Epidermal melanocyte (primary cell): ENCODE results near the gene SAPCD2.

ENCODE experiments used
- DNase-seq: peaks from one replicate; pipeline ENCODE4 v3.0.0; 2011; ENCODE audit warnings: low spot score; ENCODE audit not compliant: insufficient read length

The SAPCD2 gene

DNA sequence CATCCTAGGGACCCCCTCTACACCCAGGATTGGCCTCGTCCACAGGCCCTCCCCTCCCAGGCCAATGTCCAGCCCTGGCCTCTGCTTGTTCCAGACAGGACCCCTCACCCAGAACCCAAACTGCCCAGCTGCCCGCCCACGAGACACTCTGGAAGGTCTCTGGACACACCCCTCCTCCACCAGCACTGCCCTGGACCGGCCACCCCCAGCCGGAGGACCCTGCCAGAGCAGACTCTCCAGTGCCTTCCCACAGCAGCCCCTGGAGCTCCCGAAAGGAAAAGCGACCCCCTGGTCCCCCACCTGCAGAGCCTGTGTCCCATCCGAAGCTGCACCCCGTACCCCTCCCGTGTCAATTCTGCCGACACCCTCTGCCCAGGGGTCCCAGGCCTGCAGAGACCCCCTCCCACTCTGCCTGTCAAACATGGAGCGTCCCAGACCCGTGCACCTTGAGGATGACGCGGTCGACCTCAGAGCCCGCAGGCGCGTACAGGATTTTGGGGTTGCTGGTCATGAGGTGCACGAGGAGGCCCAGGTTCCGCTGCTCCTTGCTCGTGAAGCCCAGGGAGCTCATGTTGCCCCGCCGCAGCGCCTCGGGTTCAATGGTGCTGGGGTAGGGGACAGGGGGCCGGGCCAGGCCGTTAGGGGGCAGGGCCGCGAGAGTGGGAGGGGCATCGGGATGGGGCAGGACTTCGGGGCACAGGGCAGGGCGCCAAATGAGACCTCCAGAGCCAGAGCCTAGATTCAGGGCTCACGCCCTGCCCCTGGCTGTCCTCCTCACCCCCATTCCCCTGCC is 50.3 kb downstream of the SAPCD2 start:
- DNase-seq, result no peak

DNA sequence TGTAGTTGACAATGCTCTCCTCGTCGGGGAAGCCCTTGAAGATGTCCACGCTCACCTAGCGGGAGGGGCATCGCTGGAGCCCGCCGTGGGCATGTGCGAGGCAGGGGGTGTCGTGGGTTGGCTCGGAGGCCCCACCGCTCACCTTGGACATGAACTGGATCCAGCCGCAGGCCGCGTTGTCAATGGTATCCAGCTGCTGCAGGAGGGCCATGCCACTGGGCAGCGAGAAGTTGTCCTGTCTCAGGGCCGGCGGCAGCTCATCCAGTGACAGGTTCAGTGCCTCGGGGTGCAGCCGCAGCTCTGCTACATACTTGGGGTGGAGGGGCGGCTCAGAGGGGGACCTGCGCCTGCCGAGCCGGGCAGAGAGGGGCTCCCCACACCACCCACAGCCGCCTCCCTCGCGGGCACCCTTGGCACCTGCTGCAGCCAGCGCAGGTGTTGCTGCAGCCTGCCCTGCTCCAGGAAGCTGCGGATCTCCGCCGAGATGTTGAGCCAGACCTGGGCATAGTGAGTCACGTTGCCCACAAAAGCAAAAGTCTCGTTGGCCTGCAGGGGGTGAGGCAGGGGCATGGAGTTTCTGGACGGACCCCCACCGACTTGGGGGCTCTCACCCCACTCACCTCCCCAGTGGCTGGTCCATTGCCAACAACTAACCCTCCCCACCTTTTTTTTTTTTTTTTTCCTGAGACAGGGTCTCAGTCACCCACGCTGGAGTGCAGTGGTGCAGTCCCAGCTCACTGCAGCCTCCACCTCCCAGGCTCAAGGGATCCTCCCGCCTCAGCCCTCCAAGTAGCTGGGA is 51.4 kb downstream of the SAPCD2 start:
- DNase-seq, result no peak

GRCh38 chr9:137017791-137018497 is 52.4 kb downstream of the SAPCD2 start:
- DNase-seq, result no peak

- no peak for DNase-seq
These were observed 53.3 kb downstream of the SAPCD2 start for GRCh38 chr9:137017071-137017470.

DNA sequence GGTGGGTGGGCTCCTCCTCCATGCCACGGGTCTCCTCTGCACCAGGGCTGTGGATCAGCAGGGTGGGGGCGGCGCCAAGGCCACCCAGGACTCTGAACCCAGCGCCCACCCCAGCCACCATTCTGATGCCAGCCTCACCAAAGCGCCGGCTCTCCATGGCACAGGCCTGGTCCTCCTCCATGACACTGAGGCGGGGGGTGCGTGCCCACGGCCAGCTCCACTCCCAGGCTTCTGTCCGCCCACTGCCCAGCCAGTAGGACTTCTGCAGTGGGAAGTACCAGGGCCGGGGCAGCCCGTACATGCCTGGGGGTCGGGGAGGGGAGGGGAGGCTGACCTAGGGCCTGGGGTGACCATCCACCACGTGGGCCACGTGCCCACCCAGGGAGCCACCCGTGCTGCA is 53.9 kb downstream of the SAPCD2 start:
- no peak for DNase-seq

DNA sequence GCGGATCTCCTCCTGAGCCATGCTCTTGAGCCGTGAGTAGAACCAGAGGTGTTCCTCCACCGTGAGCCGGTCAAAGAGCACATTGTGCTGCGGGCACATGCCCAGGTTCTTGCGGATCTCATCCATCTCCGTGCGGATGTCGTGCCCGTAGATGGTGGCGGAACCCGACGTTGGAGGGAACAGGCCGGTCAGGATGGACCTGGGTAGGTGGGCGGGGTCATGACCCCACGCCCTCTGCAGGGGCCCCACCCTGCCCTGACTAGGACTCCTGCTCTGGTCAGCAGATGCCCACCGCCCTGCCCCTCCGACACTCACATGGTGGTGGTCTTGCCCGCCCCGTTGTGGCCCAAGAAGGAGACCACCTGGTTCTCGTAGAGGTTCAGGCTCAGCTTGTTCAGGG is 54.4 kb downstream of the SAPCD2 start:
- no peak for DNase-seq

DNA sequence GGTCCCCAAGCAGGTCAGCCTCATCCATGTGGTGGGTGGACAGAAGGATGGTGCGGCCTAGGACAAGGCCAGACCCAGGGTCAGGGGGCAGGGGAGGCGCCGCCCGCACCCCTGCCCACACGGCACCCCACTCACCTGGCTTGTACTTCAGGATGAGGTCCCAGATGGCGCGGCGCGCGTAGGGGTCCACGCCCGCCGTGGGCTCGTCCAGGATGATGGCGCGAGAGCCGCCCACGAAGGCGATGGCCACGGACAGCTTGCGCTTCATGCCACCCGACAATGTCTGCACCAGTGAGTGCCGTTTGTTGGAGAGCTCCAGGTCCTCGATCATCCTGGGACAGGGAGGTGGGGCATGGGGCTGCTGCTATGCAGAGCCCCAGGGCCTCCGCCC is 54.8 kb downstream of the SAPCD2 start:
- DNase-seq, result no peak

GRCh38 chr9:137014776-137015539 is 55.4 kb downstream of the SAPCD2 start:
- no peak for DNase-seq

GRCh38 chr9:137014166-137014565 is 56.2 kb downstream of the SAPCD2 start:
- DNase-seq, result no peak

- no peak for DNase-seq
These were observed 56.8 kb downstream of the SAPCD2 start for GRCh38 chr9:137013571-137013940.

GRCh38 chr9:137012694-137013570 is 57.4 kb downstream of the SAPCD2 start:
- DNase-seq, result no peak
